PC-9 (cell line): ENCODE results near the gene CDH13. TPM values are rescaled to one million over a fixed set of nuclear protein-coding genes. Genes with fewer than 3 reads are reported as not detected.

Experiments used
- BruUV-seq: library from RNA; stranded (reverse); fragments of 400-500 nt; replicated peaks from 2 replicates; lab custom pipeline; 2021; lab: Mats Ljungman, UMichigan
- CTCF ChIA-PET: fragments of 300-600 bp; sonication (Branson Sonifier 250); formaldehyde crosslinking; loops from one replicate; lab custom pipeline; 2022; ENCODE audit warnings: antibody characterized with exemption; lab: Charles Lee
- POLR2A ChIA-PET: fragments of 300-600 bp; sonication (Branson Sonifier 250); formaldehyde crosslinking; loops from one replicate; lab custom pipeline; 2022; ENCODE audit warnings: antibody characterized with exemption; ENCODE audit not compliant: unreplicated experiment; lab: Charles Lee
- DNase-seq, 2 experiments: peaks; one replicate each; pipeline versions ENCODE4 v3.0.0 to v3.0.0-alpha.2; 2015 to 2022; ENCODE audit warnings: mixed read lengths in 1 of 2
- H2AFZ ChIP-seq: fragments of 200-600 bp; sonication (generic); 2 replicates; pipeline ENCODE4 v1.8.1; 2017; ENCODE audit warnings: antibody characterized with exemption
- H3F3A ChIP-seq: fragments of 200-600 bp; sonication (generic); 2 replicates; pipeline ENCODE4 v1.8.1; 2017; ENCODE audit warnings: antibody characterized with exemption, mild to moderate bottlenecking, low read depth; ENCODE audit not compliant: insufficient read depth
- H3K27ac ChIP-seq: fragments of 200-600 bp; sonication (generic); 2 replicates; pipeline ENCODE4 v1.6.1; 2016; ENCODE audit warnings: mixed run types
- H3K27me3 ChIP-seq: fragments of 200-600 bp; sonication (generic); 2 replicates; pipeline ENCODE4 v1.6.1; 2016; ENCODE audit warnings: low read depth, mixed run types; ENCODE audit not compliant: insufficient read depth
- H3K36me3 ChIP-seq: fragments of 200-600 bp; sonication (generic); 2 replicates; pipeline ENCODE4 v1.6.1; 2016; ENCODE audit warnings: low read depth, mixed run types
- H3K4me1 ChIP-seq: fragments of 200-600 bp; sonication (generic); replicated peaks from 2 replicates; pipeline ENCODE4 v1.6.1; 2016; ENCODE audit warnings: mixed run types; ENCODE audit not compliant: insufficient read depth
- H3K4me2 ChIP-seq: fragments of 200-600 bp; sonication (generic); 2 replicates; pipeline ENCODE4 v1.6.1; 2017; ENCODE audit warnings: mixed run types
- H3K4me3 ChIP-seq: fragments of 200-600 bp; sonication (generic); 2 replicates; pipeline ENCODE4 v1.6.1; 2016; ENCODE audit warnings: mixed run types
- H3K79me2 ChIP-seq: fragments of 200-600 bp; sonication (generic); 2 replicates; pipeline ENCODE4 v1.6.1; 2017; ENCODE audit warnings: low read depth, mixed run types
- H3K9me2 ChIP-seq: fragments of 200-600 bp; sonication (generic); 2 replicates; pipeline ENCODE4 v1.8.1; 2017; ENCODE audit warnings: mild to moderate bottlenecking; ENCODE audit not compliant: insufficient read depth
- H3K9me3 ChIP-seq: fragments of 200-600 bp; sonication (generic); 2 replicates; pipeline ENCODE4 v1.8.1; 2016; ENCODE audit warnings: low read depth; ENCODE audit not compliant: insufficient read depth
- H4K20me1 ChIP-seq: fragments of 200-600 bp; sonication (generic); 2 replicates; pipeline ENCODE4 v1.8.1; 2017; ENCODE audit not compliant: insufficient read depth
- CTCF ChIP-seq: fragments of 200-600 bp; sonication (generic); conservative IDR thresholded peaks from 2 replicates; pipeline ENCODE4 v1.6.1; 2017; ENCODE audit warnings: mixed run types, antibody characterized with exemption, mild to moderate bottlenecking, moderate library complexity
- EZH2 ChIP-seq: fragments of 200-600 bp; sonication (generic); IDR thresholded peaks from 2 replicates; pipeline ENCODE4 v1.8.0; 2017; ENCODE audit warnings: antibody characterized with exemption, low read depth
- intact Hi-C: fragments of 100-400 bp; cut with micrococcal nuclease; formaldehyde crosslinking; loops from one replicate; pipeline ENCODE4 v1.10.0; 2022; ENCODE audit not compliant: unreplicated experiment
- total RNA-seq: library from RNA; stranded (reverse); gene quantifications from 2 replicates; pipeline ENCODE4 v1.2.3, GENCODE V29; 2021

The CDH13 gene
- total RNA-seq, 1 experiment from 2014 or later = 0.24 TPM

DNA sequence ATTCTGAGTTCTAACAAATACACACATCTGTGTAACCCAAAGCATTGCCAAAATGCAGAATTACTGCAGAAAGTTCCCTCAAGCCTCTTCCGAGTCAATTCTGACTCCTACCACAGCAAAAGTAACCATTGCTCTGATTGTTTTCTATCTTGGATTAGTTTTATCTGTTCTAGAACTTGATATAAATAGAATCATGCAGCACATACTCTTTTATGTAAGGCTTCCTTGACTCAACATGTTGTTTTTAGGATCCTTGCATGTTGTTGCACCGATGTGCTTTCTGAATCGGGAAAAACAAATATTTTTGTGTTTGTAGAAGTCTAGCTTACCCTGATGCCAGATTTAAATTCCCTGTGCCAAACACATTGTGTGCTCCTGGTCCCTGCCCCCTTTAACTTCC is 140.4 kb downstream of the CDH13 start:
- no peaks in the 10 kb centered on the region for H3K4me1 ChIP-seq
- intact Hi-C loops = no loop called here
- H3K4me2 ChIP-seq = no peak overlapping the region
- H3K36me3 ChIP-seq = no peaks in the 10 kb centered on the region
- ChIA-PET CTCF (no interaction called here), POLR2A (no interaction called here)
- H3K27me3 ChIP-seq = peaks cover 21% of the 10 kb centered on the region; the same call in 1 of the 2 replicates
- no peaks in the 10 kb centered on the region for H3K79me2 ChIP-seq
- no peaks in the 10 kb centered on the region for H4K20me1 ChIP-seq
- H3K27ac ChIP-seq = no peak overlapping the region
- H3K4me3 ChIP-seq = no peak overlapping the region
- H3K9me2 ChIP-seq = no peaks in the 10 kb centered on the region
- no peaks in the 10 kb centered on the region for H3F3A ChIP-seq
- no TSS peak for BruUV-seq
- H2AFZ ChIP-seq = no peak overlapping the region
- no peak for DNase-seq
- no peaks in the 10 kb centered on the region for H3K9me3 ChIP-seq
- TF ChIP-seq EZH2 (no peak), CTCF (no peak)

DNA sequence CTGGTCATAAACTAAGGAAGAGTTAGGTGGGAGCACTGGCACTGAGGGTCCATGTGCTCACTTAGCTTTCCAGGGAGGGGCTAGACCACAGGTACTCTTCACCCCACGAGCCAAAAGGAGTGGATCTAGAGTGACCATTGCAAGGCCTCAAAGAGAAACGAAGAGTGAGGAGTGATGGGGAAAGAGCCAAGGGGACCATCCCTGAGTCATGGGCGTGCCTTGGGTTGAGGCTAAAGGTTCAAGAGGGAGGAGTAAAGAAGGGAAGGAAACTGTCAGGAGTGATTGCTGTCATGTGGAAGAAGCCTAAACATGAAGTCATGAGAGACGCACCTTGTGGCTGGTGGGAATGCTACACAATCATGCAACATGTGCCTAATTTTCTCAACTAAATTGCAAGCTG is 141.0 kb downstream of the CDH13 start:
- CTCF ChIA-PET = no interaction called here
- Histone ChIP-seq H3K9me3 (no peaks in the 10 kb centered on the region), H3K4me3 (no peak overlapping the region), H3K9me2 (no peaks in the 10 kb centered on the region), H3K36me3 (no peaks in the 10 kb centered on the region), H4K20me1 (no peaks in the 10 kb centered on the region), H3K4me1 (no peaks in the 10 kb centered on the region), H3K79me2 (no peaks in the 10 kb centered on the region), H3K27me3 (peaks cover 21% of the 10 kb centered on the region; the same call in 1 of the 2 replicates), H3K4me2 (no peak overlapping the region), H3K27ac (no peak overlapping the region), H3F3A (no peaks in the 10 kb centered on the region), H2AFZ (no peak overlapping the region)
- no peak for DNase-seq
- POLR2A ChIA-PET = no interaction called here
- BruUV-seq = no TSS peak
- TF ChIP-seq CTCF (no peak), EZH2 (no peak)
- intact Hi-C loops = no loop called here

DNA sequence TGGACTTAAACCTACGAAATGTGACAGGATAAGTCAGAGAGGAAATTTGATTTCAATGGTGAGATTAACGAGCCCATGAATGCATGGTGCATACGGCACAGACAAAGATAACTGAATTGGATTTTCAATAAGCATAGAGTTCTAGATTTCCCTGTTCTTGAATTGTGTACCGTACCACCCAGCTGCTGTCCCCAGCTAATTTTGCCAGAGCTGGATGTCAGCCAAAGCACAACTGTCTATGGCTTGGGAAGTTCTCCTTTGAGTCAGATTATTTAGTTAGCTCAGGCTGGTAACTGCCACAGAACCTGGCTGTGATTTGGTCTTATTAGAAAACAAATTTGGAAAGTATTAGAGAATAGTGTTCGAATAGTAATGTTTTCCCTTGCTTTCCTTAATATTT is 143.1 kb downstream of the CDH13 start:
- Histone ChIP-seq H3K4me1 (no peaks in the 10 kb centered on the region), H3K79me2 (no peaks in the 10 kb centered on the region), H3F3A (no peaks in the 10 kb centered on the region), H3K4me2 (no peak overlapping the region), H3K9me3 (no peaks in the 10 kb centered on the region), H3K27me3 (peaks cover 21% of the 10 kb centered on the region), H3K4me3 (no peak overlapping the region), H2AFZ (no peak overlapping the region), H3K36me3 (no peaks in the 10 kb centered on the region), H3K9me2 (no peaks in the 10 kb centered on the region), H4K20me1 (no peaks in the 10 kb centered on the region), H3K27ac (no peak overlapping the region)
- POLR2A ChIA-PET = no interaction called here
- no peak for DNase-seq
- TF ChIP-seq CTCF = no peak
- no peak for TF ChIP-seq EZH2
- CTCF ChIA-PET = no interaction called here
- intact Hi-C loops = no loop called here
- no TSS peak for BruUV-seq
